Measurements from ENCODE around the gene GCLM.
"Not testable (repeated sequence)": the region's sequence is repeated elsewhere in the genome, so short reads cannot be mapped to it uniquely, and the experiment has no call there.

The GCLM gene

DNA sequence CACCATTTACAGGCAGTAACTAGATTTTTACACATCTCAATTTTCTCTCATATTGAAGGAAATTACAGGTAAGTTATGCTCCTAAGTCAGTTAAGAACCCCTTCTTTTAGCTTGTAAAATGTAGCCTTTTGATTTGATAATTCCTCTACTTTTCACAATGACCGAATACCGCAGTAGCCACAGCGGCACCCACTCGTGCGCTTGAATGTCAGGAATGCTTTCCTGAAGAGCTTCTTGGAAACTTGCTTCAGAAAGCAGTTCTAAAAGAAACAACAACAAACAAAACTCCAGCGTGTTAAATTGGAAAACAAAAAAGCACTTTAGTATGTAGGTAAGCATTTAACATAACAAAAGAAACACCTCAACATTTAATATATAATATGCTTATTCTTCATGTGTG, 20.3 kb downstream of the GCLM start:
- DNase-seq (ENCODE audit: low spot score): no peak

DNA sequence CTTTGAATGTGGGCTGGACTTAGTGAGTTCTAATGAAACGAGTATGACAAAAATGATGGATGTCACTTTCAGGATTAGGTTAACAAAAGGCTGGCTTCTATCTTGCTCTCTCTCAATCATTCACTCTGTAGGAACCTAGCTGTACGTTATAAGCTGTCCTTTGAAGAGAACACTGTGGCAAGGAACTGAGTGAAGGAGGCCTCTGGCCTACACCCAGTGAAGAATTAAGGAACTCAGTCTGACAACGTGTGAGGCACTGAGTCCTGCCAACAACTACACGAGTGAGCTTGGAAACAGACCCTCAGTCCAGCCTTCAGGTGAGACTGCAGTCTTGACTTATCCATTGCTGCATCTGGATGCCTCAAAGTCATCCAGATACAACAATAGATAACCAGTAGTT, 27.0 kb downstream of the GCLM start:
- no peak for DNase-seq (ENCODE audit: low spot score)

DNA sequence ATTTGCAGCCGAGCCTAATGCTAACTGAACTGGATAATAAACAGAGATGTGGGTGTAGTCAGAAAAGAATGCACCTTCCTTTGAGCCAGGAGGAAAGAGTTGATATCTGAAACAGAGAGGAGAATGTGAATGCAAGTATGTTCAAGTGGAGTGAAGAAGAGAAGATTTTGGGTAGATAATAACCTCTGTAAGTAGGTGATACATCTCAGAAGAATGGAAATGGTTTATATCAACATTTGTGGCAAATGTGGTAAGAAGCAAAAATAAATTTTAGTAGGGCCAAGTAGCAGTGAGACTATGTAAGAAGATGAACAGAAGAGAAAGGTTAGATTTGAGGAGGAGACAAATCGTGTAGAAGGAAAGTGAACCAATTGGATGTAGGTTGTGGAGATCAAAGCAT, 28.5 kb downstream of the GCLM start:
- no peak for DNase-seq (ENCODE audit: low spot score)

DNA sequence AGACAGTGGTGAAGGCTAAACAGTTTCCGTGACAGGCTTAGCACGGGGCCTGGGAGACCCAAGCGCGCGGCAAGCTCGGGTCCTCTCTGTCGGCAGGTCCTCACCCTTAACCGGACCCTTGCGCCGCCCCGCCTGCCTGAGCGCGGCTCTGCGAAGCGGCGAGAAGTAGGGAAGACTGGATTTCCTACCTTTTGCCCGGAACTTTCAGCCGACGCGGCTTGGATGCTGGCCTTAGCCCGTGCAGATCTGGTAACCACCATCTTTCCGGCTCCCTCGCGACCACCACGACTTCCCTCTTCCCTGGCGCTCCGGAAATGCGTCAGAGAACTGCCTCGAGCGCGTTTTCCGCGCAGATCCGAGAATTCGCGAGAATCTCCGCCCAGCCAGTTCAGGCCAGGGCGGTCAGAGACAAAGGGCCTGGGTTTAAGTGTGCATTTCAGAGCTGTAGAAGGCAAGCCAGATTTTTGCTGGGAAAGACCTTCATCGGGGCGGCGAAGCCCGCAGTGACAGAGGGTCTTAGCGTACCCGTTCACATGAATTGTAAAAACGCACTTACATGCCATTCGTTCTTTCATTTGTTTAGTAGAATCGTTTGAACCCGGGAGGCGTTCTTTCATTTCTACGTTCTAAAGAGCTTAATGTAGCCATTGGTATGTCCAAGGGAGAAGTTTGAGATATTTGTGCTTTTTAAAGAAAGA, 30.2 kb downstream of the GCLM start, which contains the start of gene DNTTIP2:
Gene DNTTIP2 (minus strand): TSS at position 318 of the 698 bp plus-strand sequence. CDS start 58 bp downstream, at position 260.
- peak; percentile 90 for DNase-seq (ENCODE audit: low spot score)

DNA sequence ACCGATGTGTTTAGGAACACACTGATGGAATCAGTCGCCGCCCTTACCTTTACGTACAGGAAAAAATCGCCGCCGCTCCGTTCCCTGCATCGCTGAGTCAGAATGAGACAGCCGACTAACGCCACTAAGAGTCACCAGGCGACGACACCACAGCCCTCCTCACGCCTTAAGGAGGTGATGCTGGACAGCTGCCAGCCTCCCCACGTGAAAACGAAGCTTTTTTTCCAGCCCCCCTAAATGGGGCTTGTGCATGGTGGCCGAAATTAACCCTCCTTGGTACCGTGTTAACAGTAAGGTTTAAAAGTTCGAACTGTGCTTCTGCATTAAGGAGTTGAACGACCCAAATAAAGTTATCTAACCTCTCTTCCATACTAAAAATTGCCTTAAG, 30.7 kb downstream of the GCLM start:
- DNase-seq (ENCODE audit: low spot score): peak; percentile 46

DNA sequence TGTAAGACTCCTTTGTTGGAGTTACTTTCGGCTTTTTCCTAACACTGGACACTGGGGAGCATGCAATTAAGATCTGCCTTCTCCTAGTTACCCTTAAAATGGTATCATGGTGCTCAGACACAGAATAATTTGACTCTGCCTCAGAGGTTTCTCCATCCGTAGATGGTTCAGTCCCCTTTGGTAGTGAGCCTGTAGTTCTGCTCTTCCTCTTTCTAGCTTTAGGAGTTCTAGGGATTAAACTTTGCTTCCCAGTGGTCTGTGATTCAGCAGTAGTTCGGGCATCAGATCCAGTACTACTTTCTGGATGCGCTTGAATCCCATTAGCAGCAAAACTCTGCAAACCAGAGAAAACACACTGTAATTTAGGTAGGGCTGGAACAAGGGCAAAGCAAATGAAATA, 31.7 kb downstream of the GCLM start:
- DNase-seq (ENCODE audit: low spot score): no peak

DNA sequence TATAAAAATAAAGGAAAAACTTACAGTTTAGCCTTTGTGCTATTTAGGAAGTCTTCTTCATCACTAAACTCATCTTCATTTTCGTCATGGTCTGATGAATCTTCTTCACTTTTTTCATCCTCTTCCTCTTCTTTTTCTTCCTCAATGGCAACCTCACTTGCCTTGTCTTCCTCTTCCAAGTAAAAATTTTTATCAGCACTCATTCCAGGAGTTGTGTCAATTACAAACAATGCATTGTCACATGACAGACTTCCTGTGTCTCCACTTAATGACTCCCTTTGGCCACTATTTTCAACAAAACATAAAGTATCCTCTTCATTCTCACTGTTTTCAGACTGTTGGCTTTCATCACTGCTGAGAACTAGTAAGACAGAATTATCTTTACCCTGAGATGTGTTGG, 33.0 kb downstream of the GCLM start:
- DNase-seq (ENCODE audit: low spot score): no peak

DNA sequence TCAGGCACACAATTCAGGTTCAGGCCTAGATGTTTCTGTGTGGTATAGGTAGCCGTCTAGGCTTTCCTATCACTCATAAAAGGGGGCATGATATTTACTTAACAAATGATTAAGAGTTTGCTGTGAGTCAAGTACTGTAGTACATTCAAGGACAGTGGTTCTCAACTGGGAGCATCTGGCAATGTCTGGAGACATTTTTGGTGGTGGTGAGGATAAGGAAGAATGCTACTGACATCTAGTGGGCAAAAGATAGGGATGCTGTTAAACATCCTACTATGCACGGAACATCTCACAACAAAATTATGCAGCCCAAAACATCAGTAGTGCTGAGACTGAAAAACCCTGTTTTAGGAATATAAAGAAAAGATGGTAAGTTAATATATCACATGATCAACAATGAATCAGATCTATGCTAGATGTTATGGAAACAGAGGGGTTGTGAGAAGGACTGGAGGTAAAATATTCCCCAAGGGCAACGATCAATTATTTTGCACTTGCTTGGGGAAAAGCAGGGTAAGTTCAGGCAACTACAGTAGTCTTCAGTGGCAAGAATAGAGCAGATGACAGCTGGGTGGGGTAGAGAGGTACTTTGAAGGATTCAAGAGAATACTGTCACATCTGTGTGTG, 35.1 kb downstream of the GCLM start:
- DNase-seq (ENCODE audit: low spot score): no peak

DNA sequence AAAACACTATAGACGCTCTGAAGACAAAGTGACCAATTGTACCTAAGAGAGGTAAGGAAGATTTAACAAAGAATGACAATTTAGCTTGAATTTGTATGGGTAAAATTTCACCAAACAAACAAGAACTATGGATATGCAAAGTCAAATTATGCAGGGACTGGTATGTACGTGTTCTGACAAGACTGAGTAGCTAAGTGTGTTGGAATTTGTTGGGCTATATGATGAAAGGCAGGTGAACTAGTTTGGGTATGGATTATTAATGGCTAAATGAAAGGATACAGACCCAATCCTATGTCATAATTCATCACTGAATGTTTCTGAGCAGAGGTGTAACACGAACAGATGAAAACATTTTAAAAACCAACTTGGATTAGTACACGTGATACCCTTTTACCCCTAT, 37.9 kb downstream of the GCLM start:
- DNase-seq (ENCODE audit: low spot score): no peak

DNA sequence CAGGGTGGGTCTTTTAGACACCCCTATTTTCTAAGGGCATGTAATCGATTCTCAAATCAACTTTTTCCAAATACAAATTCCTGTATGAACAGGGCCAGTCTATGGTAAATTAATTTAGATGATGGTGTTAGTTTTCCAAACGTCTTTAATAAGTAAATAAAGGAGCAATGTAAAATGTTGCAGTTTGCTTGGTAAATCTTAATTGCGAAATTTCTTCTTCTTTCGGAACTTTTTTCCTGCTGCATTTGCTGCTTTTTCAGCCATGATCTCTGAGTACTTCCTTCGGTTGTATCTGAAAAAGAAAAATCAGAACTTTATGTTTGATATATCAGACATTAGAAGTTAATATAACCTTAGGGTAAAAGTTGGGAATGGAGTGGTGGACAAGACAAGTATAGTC, 39.6 kb downstream of the GCLM start:
- no peak for DNase-seq (ENCODE audit: low spot score)

DNA sequence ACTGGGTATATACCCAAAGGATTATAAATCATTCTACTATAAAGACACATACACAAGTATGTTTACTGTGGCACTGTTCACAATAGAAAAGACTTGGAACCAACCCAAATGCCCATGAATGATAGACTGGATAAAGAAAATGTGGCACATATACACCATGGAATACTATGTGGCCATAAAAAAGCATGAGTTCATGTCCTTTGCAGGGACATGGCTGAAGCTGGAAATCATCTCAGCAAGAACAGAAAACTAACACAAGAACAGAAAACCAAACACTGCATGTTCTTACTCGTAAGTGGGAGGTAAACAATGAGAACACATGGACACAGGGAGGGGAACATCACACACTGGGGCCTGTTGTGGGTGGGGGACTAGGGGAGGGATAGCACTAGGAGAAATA, 40.7 kb downstream of the GCLM start:
- not testable (repeated sequence) for DNase-seq (ENCODE audit: low spot score)

DNA sequence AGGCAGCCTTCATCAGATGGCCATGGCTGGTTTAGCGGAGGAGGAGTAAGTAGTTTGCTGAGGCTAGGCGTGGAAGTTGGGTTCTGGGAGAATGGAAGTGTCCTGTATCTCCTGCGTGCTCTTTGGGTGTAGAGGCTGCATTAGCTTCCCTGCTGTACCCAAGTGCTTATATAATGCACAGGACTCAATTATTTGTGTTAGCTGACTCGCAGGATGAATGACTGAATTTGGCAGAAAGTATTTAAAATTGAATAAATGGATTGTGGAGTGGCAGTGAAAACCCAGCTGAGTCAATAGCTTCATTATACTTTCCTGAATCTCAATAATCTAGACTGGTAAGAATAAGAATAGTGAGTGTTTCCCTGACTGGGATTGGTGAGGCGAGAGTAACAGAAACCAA, 44.0 kb downstream of the GCLM start:
- DNase-seq (ENCODE audit: low spot score): no peak

DNA sequence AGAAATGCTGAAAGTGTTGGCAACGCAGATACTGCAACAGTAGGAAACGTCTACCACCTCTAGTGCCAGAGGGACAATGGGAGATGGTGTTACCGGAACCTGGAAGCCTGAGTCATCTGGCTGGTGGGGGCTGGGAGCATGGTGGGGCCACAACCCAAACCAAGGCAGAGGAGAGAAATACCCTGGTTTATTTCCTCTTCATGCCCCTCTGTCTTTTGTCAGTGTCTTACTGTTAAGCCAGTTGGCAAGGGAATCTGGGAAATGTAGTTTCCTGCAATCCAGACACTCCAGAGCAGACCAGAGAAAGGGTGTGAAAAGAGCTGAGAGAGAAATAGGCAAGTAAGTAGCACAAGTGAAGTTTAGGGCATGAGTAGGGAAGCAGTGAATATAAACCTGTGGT, 45.1 kb downstream of the GCLM start:
- no peak for DNase-seq (ENCODE audit: low spot score)

DNA sequence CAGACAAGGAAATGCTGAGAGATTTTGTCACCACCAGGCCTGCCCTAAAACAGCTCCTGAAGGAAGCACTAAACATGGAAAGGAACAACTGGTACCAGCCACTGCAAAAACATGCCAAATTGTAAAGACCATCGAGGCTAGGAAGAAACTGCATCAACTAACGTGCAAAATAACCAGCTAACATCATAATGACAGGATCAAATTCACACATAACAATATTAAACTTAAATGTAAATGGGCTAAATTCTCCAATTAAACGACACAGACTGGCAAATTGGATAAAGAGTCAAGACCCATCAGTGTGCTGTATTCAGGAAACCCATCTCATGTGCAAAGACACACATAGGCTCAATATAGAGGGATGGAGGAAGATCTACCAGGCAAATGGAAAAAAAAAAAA, 51.6 kb downstream of the GCLM start:
- DNase-seq (ENCODE audit: low spot score): not testable (repeated sequence)

DNA sequence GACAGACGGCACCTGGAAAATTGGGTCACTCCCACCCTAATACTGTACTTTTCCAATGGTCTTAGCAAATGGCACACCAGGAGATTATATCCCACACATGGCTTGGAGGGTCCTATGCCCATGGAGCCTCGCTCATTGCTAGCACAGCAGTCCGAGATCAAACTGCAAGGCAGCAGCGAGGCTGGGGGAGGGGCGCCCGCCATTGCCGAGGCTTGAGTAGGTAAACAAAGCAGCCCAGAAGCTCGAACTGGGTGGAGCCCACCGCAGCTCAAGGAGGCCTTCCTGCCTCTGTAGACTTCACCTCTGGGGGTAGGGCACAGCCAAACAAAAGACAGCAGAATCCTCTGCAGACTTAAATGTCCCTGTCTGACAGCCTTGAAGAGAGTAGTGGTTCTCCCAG, 53.2 kb downstream of the GCLM start:
- not testable (repeated sequence) for DNase-seq (ENCODE audit: low spot score)

DNA sequence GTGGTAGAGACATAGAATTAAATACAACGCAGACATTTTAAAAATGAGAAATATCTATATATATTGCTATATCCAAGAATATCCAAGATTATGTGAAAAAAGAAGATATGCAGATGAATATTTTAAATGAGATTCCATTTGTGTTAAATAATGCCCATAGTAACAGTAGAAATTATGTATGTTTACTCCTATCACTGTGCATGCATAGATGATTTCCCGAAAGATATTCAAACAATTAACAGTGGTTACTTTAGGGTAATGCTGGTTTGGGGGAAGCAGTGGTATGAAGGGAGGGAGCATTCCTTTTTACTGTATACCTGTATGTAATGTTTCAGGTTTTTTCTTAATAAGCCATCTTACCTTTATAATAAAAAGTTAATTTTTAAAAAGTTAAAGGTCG, 55.3 kb downstream of the GCLM start:
- no peak for DNase-seq (ENCODE audit: low spot score)

DNA sequence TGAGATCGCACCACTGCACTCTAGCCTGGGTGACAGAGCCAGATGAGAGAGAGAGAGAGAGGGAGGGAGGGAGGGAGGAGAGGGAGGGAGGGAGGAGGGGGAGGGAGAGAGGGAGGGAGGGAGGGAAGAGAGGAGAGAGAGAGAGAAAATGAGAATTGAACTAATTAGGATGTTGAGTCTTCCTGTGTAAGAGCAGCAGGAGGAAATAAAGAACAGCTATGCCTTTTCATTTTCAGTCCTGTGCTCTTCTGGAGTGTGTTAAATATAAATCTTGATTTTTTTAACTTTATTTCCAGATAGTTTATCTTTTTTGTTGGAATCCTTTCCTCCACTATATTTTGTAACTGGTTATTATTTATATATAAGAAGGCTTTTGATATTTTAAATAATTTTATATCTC, 57.4 kb downstream of the GCLM start:
- DNase-seq (ENCODE audit: low spot score): no peak

DNA sequence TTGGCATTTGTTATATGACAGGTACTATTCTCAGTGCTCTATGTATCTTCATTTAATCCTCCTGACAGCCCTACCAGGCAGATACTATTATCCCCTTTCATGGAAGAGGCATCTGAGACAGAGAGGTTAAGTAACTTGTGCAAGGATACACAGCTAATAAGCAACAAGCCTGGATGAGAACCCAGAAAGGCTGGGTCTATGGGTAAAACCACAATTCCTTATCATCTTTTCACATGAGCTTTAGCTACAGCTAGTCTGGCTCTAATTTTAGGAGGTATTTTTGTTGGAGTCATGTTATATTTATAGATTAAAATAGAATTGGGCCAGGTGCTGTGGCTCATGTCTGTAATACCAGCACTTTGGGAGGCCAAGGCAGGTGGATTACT, 57.9 kb downstream of the GCLM start:
- no peak for DNase-seq (ENCODE audit: low spot score)

DNA sequence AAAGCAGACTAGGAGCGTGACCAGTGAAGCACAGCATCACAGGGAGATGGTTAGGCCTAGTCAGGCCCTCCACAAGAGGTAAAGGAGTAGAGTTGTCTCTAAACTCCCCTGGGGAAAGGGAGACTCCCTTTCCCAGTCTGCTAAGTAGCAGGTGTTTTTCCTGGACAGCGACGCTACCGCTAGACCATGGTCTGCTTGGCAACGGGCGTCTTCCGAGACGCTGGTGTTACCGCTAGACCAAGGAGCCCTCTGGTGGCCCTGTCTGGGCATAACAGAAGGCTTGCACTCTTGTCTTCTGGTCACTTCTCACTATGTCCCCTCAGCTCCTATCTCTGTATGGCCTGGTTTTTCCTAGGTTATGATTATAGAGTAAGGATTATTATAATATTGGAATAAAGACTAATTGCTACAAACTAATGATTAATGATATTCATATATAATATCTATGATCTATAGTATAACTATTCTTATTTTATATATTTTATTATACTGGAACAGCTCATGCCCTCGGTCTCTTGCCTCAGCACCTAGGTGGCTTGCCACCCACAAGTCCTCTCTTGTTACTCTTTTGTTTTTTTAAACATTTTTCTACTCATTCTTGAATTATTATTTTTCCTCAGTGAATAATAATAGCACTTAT, 58.4 kb downstream of the GCLM start:
- DNase-seq (ENCODE audit: low spot score): not testable (repeated sequence)

DNA sequence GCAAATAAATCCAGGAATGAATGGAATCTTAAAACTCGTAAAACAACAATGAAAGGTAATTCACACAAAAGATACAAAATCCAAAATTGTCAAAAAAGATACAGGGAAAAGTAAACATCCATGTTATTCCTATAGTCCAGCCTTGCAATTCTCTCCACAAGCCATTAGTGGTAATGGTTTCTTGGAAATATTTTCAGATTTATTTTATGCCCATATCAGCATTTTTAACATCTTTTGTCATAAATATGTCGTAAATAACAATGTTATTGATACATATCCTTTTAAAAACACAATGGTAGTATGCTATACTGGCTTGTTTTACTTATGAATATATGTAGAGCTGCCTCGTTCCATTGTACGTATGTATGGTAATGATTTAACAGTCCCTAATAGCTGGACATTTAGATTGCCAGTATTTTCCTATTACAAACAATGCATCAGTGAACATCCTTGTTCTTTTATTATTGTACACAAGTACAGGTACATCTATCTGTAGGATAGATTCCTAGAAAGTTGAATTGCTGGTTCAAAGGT, 60.8 kb downstream of the GCLM start:
- no peak for DNase-seq (ENCODE audit: low spot score)

DNA sequence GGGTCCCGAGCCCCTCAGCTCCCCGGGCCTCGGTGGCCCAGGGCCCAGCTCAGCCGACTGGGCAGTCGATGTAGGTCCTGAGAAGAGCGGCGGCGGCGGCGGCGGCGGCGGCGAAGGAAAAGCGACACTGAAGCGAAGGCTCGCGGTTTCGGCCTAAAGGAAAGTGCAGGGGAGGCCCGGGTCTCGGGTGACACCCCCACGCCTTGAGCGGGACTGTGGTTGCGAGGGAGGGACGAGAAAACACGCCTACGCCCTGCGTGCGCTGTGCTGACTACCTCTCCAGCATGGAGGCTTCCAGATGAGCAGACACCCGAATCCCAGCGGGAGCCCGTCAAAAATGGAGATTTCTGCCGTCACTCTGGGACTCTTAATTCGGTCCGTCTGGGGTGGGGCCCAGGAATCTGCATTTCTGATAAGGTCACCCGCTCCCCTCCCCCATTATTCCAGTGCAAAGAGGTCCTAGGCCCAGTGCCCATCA, 61.4 kb downstream of the GCLM start:
- DNase-seq (ENCODE audit: low spot score): peak; percentile 50

DNA sequence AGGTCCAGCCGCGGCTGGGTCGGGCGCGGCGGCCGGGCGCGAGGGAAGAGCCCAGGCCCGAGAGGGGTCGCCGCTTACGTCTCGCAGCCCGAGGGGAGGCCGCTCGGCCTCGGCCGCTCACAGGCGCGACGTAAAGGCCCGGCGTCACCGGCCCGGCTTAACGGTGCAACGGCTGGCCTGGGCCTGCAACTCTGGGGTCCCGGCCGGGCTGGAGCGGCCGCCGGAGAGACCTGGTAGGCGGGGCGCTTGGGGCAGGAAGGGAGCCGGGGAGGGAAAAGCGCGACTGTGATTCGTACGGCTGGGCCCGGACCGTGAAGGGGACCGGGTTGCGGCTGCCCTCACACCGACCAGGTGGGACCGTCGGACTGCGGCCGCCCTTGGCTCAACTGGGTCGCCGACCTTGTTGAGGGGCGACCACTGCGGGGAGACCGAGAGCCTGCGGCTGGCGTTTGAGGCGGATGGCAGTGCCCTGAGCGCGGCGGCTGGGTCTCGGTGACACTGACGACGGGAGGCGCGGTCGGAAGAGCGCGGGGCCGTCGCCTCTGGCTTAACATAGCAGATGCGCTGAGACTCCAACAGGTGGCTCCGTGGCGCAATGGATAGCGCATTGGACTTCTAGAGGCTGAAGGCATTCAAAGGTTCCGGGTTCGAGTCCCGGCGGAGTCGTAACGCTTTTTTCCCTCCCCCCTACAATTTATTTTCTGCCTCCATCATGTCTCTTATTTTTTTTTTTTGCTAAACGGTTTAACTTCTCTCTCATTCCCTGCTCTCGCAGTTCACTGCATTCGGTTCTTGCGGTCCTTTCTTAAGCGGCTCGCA, 62.0 kb downstream of the GCLM start:
- DNase-seq (ENCODE audit: low spot score): peak; percentile 84

Measured in germinal center (tissue), 1 donor.